Stimulated activated naive CD8-positive, alpha-beta T cell treated with anti-CD3 and anti-CD28 coated beads, Interleukin-15, amount 100 ng/mL, for 72 hours (primary cell): ENCODE data around the gene PTPRD.

Experiments used
- ATAC-seq: fragments of 150-1000 bp; cut with Tn5 transposase; 2 replicates; pipeline ENCODE4 v1.10.0; 2021; ENCODE audit warnings: mild to moderate bottlenecking, moderate library complexity
- DNase-seq, 2 donors: peaks; one replicate each; pipeline ENCODE4 v3.0.0; 2021 to 2022
- H3K27ac Mint-ChIP-seq, 2 donors: one replicate each; pipeline ENCODE4 v1.8.0; 2022; ENCODE audit warnings: mild to moderate bottlenecking in 2 of 2, mixed read lengths in 2 of 2, moderate library complexity in 2 of 2
- H3K27me3 Mint-ChIP-seq: one replicate; pipeline ENCODE4 v1.8.0; 2022; ENCODE audit warnings: mixed read lengths
- H3K4me1 Mint-ChIP-seq: one replicate; pipeline ENCODE4 v1.8.0; 2022; ENCODE audit warnings: mild to moderate bottlenecking, mixed read lengths
- H3K4me3 Mint-ChIP-seq, 2 donors: one replicate each; pipeline ENCODE4 v1.8.0; 2022; ENCODE audit warnings: mild to moderate bottlenecking in 2 of 2, mixed read lengths in 2 of 2, moderate library complexity in 1 of 2
- H3K9me3 Mint-ChIP-seq, 2 donors: one replicate each; pipeline ENCODE4 v1.8.0; 2022; ENCODE audit warnings: mixed read lengths in 2 of 2

PTPRD gene

GRCh38 chr9:8751406-8751930 lies 1861.3 kb downstream of the PTPRD start:
- ATAC-seq (no peak), DNase-seq (no peak)
- no peaks in the 10 kb centered on the region for H3K27me3 Mint-ChIP-seq
- H3K27ac Mint-ChIP-seq: no peak overlapping the region
- H3K9me3 Mint-ChIP-seq: no peaks in the 10 kb centered on the region
- no peaks in the 10 kb centered on the region for H3K4me1 Mint-ChIP-seq
- no peak overlapping the region for H3K4me3 Mint-ChIP-seq

- H3K4me1 Mint-ChIP-seq: no peaks in the 10 kb centered on the region
- DNase-seq: no peak
- no peaks in the 10 kb centered on the region for H3K27me3 Mint-ChIP-seq
- H3K4me3 Mint-ChIP-seq: no peak overlapping the region
- no peak for ATAC-seq
- no peak overlapping the region for H3K27ac Mint-ChIP-seq
- no peaks in the 10 kb centered on the region for H3K9me3 Mint-ChIP-seq
Observed at GRCh38 chr9:8750639-8751051, 1862.2 kb downstream of the PTPRD start.

- DNase-seq: no peak
Observed at GRCh38 chr9:8745347-8745746, 1867.5 kb downstream of the PTPRD start.

GRCh38 chr9:8738945-8739344 lies 1873.9 kb downstream of the PTPRD start:
- H3K4me3 Mint-ChIP-seq: no peak overlapping the region
- H3K27me3 Mint-ChIP-seq: peaks cover 9% of the 10 kb centered on the region
- DNase-seq (no peak), ATAC-seq (no peak)
- no peak overlapping the region for H3K27ac Mint-ChIP-seq
- peaks cover under 1% of the 10 kb centered on the region for H3K4me1 Mint-ChIP-seq
- no peaks in the 10 kb centered on the region for H3K9me3 Mint-ChIP-seq

More at GRCh38 chr9:8745347-8745746, 1867.5 kb downstream of the PTPRD start:
- Mint-ChIP-seq H3K9me3 (no peaks in the 10 kb centered on the region), H3K27me3 (no peaks in the 10 kb centered on the region), H3K4me3 (no peak overlapping the region), H3K4me1 (no peaks in the 10 kb centered on the region), H3K27ac (peak overlapping the region in 1 of 2 donors; percentile 72)
- ATAC-seq: no peak

GRCh38 chr9:8736805-8737204 lies 1876.0 kb downstream of the PTPRD start:
- no peak for ATAC-seq
- H3K27ac Mint-ChIP-seq: no peak overlapping the region
- no peak overlapping the region for H3K4me3 Mint-ChIP-seq
- H3K9me3 Mint-ChIP-seq: no peaks in the 10 kb centered on the region
- DNase-seq: no peak
- peaks cover 14% of the 10 kb centered on the region for H3K27me3 Mint-ChIP-seq
- peaks cover 6% of the 10 kb centered on the region for H3K4me1 Mint-ChIP-seq

- DNase-seq: no peak
Observed at GRCh38 chr9:8734760-8735159, 1878.0 kb downstream of the PTPRD start.

GRCh38 chr9:8733131-8733954 lies 1879.5 kb downstream of the PTPRD start:
- Mint-ChIP-seq H3K27me3 (peaks cover 25% of the 10 kb centered on the region), H3K27ac (peak overlapping the region in 1 of 2 donors; percentile 62), H3K4me3 (no peak overlapping the region), H3K4me1 (peaks cover 6% of the 10 kb centered on the region), H3K9me3 (no peaks in the 10 kb centered on the region)
- DNase-seq: no peak
- ATAC-seq: no peak

More at GRCh38 chr9:8734760-8735159, 1878.0 kb downstream of the PTPRD start:
- no peak for ATAC-seq
- H3K4me1 Mint-ChIP-seq: peaks cover 6% of the 10 kb centered on the region
- no peak overlapping the region for H3K4me3 Mint-ChIP-seq
- H3K27me3 Mint-ChIP-seq: peaks cover 18% of the 10 kb centered on the region
- H3K9me3 Mint-ChIP-seq: no peaks in the 10 kb centered on the region
- no peak overlapping the region for H3K27ac Mint-ChIP-seq

GRCh38 chr9:8732367-8733075 lies 1880.3 kb downstream of the PTPRD start:
- H3K27me3 Mint-ChIP-seq: peaks cover 25% of the 10 kb centered on the region
- ATAC-seq (no peak), DNase-seq (no peak)
- H3K4me3 Mint-ChIP-seq: no peak overlapping the region
- peaks cover 6% of the 10 kb centered on the region for H3K4me1 Mint-ChIP-seq
- no peak overlapping the region for H3K27ac Mint-ChIP-seq
- H3K9me3 Mint-ChIP-seq: no peaks in the 10 kb centered on the region

GRCh38 chr9:8730618-8731017 lies 1882.2 kb downstream of the PTPRD start:
- ATAC-seq: no peak
- Mint-ChIP-seq H3K27ac (no peak overlapping the region), H3K4me1 (peaks cover 6% of the 10 kb centered on the region), H3K4me3 (no peak overlapping the region), H3K9me3 (no peaks in the 10 kb centered on the region), H3K27me3 (peaks cover 25% of the 10 kb centered on the region)
- DNase-seq: no peak

- ATAC-seq (no peak), DNase-seq (no peak)
- H3K27me3 Mint-ChIP-seq: peaks cover 16% of the 10 kb centered on the region
- no peak overlapping the region for H3K4me3 Mint-ChIP-seq
- peaks cover 5% of the 10 kb centered on the region for H3K4me1 Mint-ChIP-seq
- no peaks in the 10 kb centered on the region for H3K9me3 Mint-ChIP-seq
- no peak overlapping the region for H3K27ac Mint-ChIP-seq
Observed at GRCh38 chr9:8728910-8729309, 1883.9 kb downstream of the PTPRD start.

- Mint-ChIP-seq H3K9me3 (no peaks in the 10 kb centered on the region), H3K27me3 (peaks cover 11% of the 10 kb centered on the region), H3K4me1 (no peaks in the 10 kb centered on the region), H3K27ac (no peak overlapping the region), H3K4me3 (no peak overlapping the region)
- ATAC-seq (no peak), DNase-seq (no peak)
Observed at GRCh38 chr9:8727191-8727590, 1885.6 kb downstream of the PTPRD start.

GRCh38 chr9:8726692-8727091 lies 1886.1 kb downstream of the PTPRD start:
- Mint-ChIP-seq H3K27me3 (peaks cover 11% of the 10 kb centered on the region), H3K9me3 (no peaks in the 10 kb centered on the region), H3K4me3 (no peak overlapping the region), H3K4me1 (no peaks in the 10 kb centered on the region), H3K27ac (no peak overlapping the region)
- DNase-seq (no peak), ATAC-seq (no peak)

- H3K27ac Mint-ChIP-seq: no peak overlapping the region
- no peaks in the 10 kb centered on the region for H3K4me1 Mint-ChIP-seq
- no peaks in the 10 kb centered on the region for H3K9me3 Mint-ChIP-seq
- H3K4me3 Mint-ChIP-seq: no peak overlapping the region
- ATAC-seq (no peak), DNase-seq (no peak)
- H3K27me3 Mint-ChIP-seq: peaks cover 11% of the 10 kb centered on the region
Observed at GRCh38 chr9:8725635-8726034, 1887.2 kb downstream of the PTPRD start.

GRCh38 chr9:8724284-8725018 lies 1888.4 kb downstream of the PTPRD start:
- H3K27me3 Mint-ChIP-seq: peaks cover 4% of the 10 kb centered on the region
- ATAC-seq (no peak), DNase-seq (no peak)
- no peaks in the 10 kb centered on the region for H3K9me3 Mint-ChIP-seq
- H3K4me3 Mint-ChIP-seq: no peak overlapping the region
- no peak overlapping the region for H3K27ac Mint-ChIP-seq
- no peaks in the 10 kb centered on the region for H3K4me1 Mint-ChIP-seq

- H3K4me3 Mint-ChIP-seq: no peak overlapping the region
- no peaks in the 10 kb centered on the region for H3K4me1 Mint-ChIP-seq
- no peaks in the 10 kb centered on the region for H3K27me3 Mint-ChIP-seq
- no peak for ATAC-seq
- no peak for DNase-seq
- H3K9me3 Mint-ChIP-seq: no peaks in the 10 kb centered on the region
- H3K27ac Mint-ChIP-seq: peak overlapping the region in 1 of 2 donors; percentile 49
Observed at GRCh38 chr9:8723195-8723594, 1889.6 kb downstream of the PTPRD start.
